ENCODE measurements around the gene PLA2G2E. TPM values are rescaled to one million over a fixed set of nuclear protein-coding genes. Genes with fewer than 3 reads are reported as not detected.

Gene PLA2G2E
- total and polyA plus RNA-seq, 3 donors from 2014 or later = not detected

DNA sequence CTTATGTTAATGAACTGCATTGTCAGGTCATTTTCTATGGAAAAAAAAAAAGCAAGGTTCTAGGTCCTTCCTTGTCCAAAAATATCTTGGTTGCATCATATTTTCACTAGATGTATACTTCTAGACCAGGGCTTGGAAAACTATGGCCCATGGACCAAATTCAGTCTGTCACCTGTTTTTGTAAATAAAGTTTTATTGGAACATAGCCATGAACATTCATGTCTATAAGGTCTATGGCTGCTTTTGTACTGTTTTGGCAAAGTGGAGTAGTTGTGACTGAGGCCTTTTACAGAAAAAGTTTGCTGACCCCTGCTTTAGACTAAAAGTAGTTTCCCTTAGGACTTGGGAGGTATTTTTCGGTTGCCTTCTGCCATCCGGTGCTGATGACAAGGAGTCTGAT lies 19.2 kb upstream of the PLA2G2E start:
- H3K36me3 ChIP-seq (ENCODE audit: low read depth, missing control alignments) = no peaks in the 10 kb centered on the region
- H3K4me1 ChIP-seq = peaks cover 4% of the 10 kb centered on the region
- intact Hi-C loops (cut with DNase I; ENCODE audit: low total_unique reads) = no loop called here
- no peaks in the 10 kb centered on the region for H3K9me3 ChIP-seq
- TF ChIP-seq POLR2A (IDR thresholded peaks at IDR 0.05) = no peak
- TF ChIP-seq, protein P1, sequence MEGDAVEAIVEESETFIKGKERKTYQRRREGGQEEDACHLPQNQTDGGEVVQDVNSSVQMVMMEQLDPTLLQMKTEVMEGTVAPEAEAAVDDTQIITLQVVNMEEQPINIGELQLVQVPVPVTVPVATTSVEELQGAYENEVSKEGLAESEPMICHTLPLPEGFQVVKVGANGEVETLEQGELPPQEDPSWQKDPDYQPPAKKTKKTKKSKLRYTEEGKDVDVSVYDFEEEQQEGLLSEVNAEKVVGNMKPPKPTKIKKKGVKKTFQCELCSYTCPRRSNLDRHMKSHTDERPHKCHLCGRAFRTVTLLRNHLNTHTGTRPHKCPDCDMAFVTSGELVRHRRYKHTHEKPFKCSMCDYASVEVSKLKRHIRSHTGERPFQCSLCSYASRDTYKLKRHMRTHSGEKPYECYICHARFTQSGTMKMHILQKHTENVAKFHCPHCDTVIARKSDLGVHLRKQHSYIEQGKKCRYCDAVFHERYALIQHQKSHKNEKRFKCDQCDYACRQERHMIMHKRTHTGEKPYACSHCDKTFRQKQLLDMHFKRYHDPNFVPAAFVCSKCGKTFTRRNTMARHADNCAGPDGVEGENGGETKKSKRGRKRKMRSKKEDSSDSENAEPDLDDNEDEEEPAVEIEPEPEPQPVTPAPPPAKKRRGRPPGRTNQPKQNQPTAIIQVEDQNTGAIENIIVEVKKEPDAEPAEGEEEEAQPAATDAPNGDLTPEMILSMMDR (IDR thresholded peaks at IDR 0.05) = no peak
- H3K4me3 ChIP-seq = no peak overlapping the region
- H3K27ac ChIP-seq = no peak overlapping the region
- no peaks in the 10 kb centered on the region for H3K27me3 ChIP-seq
- no peak for DNase-seq
- 57 to 89% methylated on average over 2 of the region's 2 CpGs for WGBS, 2 donors

- H3K4me3 ChIP-seq = no peak overlapping the region
- DNase-seq = no peak
- no peaks in the 10 kb centered on the region for H3K9me3 ChIP-seq
- H3K4me1 ChIP-seq = peaks cover 3% of the 10 kb centered on the region
- 77 to 80% methylated on average over 3 of the region's 3 CpGs for whole genome bisulfite sequencing, 2 donors
- no peaks in the 10 kb centered on the region for H3K36me3 ChIP-seq (ENCODE audit: low read depth, missing control alignments)
- intact Hi-C loops (cut with DNase I; ENCODE audit: low total_unique reads) = no loop called here
- H3K27ac ChIP-seq = no peak overlapping the region
- no peak for TF ChIP-seq POLR2A (IDR thresholded peaks at IDR 0.05)
- no peaks in the 10 kb centered on the region for H3K27me3 ChIP-seq
These were observed 18.7 kb upstream of the PLA2G2E start for GRCh38 chr1:19942088-19942487.

GRCh38 chr1:19941206-19941568 lies 17.8 kb upstream of the PLA2G2E start:
- Histone ChIP-seq H3K27me3 (no peaks in the 10 kb centered on the region), H3K4me1 (no peaks in the 10 kb centered on the region), H3K9me3 (no peaks in the 10 kb centered on the region), H3K27ac (no peak overlapping the region), H3K36me3 (ENCODE audit: low read depth, missing control alignments) (no peaks in the 10 kb centered on the region), H3K4me3 (no peak overlapping the region)
- TF ChIP-seq POLR2A (IDR thresholded peaks at IDR 0.05) = no peak
- TF ChIP-seq, protein P1 (IDR thresholded peaks at IDR 0.05) = no peak
- WGBS, 2 donors = 95 to 98% methylated on average over 3 of the region's 3 CpGs
- intact Hi-C loops (cut with DNase I; ENCODE audit: low total_unique reads) = no loop called here
- DNase-seq = no peak

DNA sequence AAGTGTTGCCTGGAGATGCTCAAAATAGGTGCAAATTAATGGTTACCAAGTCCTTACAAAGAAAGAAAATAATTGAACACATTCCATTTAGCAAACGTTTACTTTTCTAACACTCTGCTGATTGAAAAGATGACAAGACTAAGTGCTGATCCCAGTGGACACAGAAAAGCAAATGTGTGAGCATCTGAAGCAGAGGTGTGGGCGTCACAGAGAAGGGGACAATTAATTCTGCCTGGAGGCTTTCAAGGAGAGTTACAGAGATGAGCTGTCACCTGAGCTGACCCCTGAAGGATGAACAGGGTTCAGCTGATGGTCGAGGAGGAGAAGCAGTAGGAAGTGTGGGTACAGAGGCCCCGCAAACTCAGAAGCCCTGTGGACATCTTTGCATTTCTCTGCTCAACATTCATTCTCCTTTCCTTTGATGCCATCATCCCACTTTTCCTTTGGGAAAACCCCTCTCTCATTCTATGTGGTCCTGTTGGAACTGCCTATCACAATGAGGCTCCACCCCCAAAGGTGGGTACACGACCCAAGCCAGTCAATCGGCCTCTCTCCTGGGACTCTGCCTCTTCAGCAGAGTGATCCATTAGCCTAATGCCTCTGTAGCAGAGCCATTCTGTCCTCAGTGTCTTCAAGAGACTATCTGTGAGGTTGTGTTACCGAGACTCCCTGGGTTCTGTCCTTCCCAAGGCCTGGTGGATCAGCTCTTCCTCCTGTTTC lies 17.2 kb upstream of the PLA2G2E start:
- 79 to 80% methylated on average over 7 of the region's 7 CpGs for whole genome bisulfite sequencing, 2 donors
- Histone ChIP-seq H3K9me3 (no peaks in the 10 kb centered on the region), H3K36me3 (ENCODE audit: low read depth, missing control alignments) (no peaks in the 10 kb centered on the region), H3K4me3 (no peak overlapping the region), H3K4me1 (no peaks in the 10 kb centered on the region), H3K27me3 (no peaks in the 10 kb centered on the region), H3K27ac (no peak overlapping the region)
- intact Hi-C loops (cut with DNase I; ENCODE audit: low total_unique reads) = no loop called here
- TF ChIP-seq POLR2A (IDR thresholded peaks at IDR 0.05) = no peak
- TF ChIP-seq, protein P1 (IDR thresholded peaks at IDR 0.05) = no peak
- DNase-seq = no peak

DNA sequence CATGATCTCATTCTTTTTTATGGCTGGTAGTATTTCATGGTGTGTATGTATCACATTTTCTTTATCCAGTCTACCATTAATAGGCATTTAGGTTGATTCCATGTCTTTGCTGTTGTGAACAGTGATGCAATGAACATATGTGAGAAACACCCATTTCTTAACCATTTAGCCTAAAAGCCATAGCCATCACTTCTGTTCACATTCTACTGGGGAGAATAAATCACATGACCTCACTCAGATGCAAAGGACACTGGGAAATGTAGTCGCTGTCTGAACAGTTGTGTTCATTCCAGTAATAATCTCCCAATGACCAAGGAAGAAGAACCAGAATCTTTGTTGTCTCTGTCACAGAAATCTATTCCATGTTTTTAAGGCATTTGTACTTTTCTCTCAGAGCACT lies 15.1 kb upstream of the PLA2G2E start:
- Histone ChIP-seq H3K4me3 (no peak overlapping the region), H3K27ac (no peak overlapping the region)

More for the DNA sequence above, 15.1 kb upstream of the PLA2G2E start:
- H3K27me3 ChIP-seq = no peaks in the 10 kb centered on the region
- H3K9me3 ChIP-seq = no peaks in the 10 kb centered on the region
- intact Hi-C loops (cut with DNase I; ENCODE audit: low total_unique reads) = no loop called here
- 100% methylated on average over 1 of the region's 1 CpG for WGBS, 2 donors
- no peaks in the 10 kb centered on the region for H3K4me1 ChIP-seq
- H3K36me3 ChIP-seq (ENCODE audit: low read depth, missing control alignments) = no peaks in the 10 kb centered on the region
- no peak for DNase-seq
- TF ChIP-seq, protein P1 (IDR thresholded peaks at IDR 0.05) = no peak
- no peak for TF ChIP-seq POLR2A (IDR thresholded peaks at IDR 0.05)
